Mucosa of descending colon (tissue), 3 donors: ENCODE data around the gene NMNAT3. TPM values are rescaled to one million over a fixed set of nuclear protein-coding genes. Genes with fewer than 3 reads are reported as not detected.
A peak's percentile ranks its signal among the peaks of the same experiment; 100 is the strongest.

Experiments used
- ATAC-seq: fragments of 200-7000 bp; cut with Tn5 transposase; one replicate; pipeline ENCODE4 v1.9.1; 2020; ENCODE audit warnings: mild to moderate bottlenecking, moderate library complexity
- DNase-seq, 3 donors: peaks; one replicate each; pipeline ENCODE4 v3.0.0-alpha.2; 2020
- H3K36me3 ChIP-seq: fragments of 200-600 bp; one replicate; pipeline ENCODE4 v1.8.0; 2021; ENCODE audit warnings: low read depth, mild to moderate bottlenecking
- H3K4me1 ChIP-seq: fragments of 200-600 bp; one replicate; pipeline ENCODE4 v1.8.0; 2021; ENCODE audit warnings: low read depth, mild to moderate bottlenecking
- H3K4me3 ChIP-seq: fragments of 200-600 bp; one replicate; pipeline ENCODE4 v1.8.0; 2021; ENCODE audit warnings: mild to moderate bottlenecking
- H3K9me3 ChIP-seq: fragments of 200-600 bp; one replicate; pipeline ENCODE4 v1.8.0; 2021; ENCODE audit warnings: mild to moderate bottlenecking
- intact Hi-C, 2 donors: fragments of 100-400 bp; cut with DNase I in 1 of 2; cut with micrococcal nuclease in 1 of 2; formaldehyde crosslinking; loops; one replicate each; pipeline versions ENCODE4 v1.11.0 to v1.11.1; 2022; cut with DNase I, micrococcal nuclease
- total RNA-seq, 3 donors: library from RNA; stranded (reverse); fragmentation: NEBNext Ultra II Directional in 2 of 3; extraction: Animal tissue kit (Norgen Biotek cat#: 25700) in 2 of 3; gene quantifications; one replicate each; pipeline versions ENCODE4 v1.2.1 to v1.2.4, GENCODE V29; 2021 to 2023
- TF ChIP-seq, protein P1 (sequence below): fragments of 200-600 bp; IDR thresholded peaks from one replicate; pipeline ENCODE4 v1.8.0; 2022; ENCODE audit warnings: antibody characterized with exemption, mild to moderate bottlenecking
- donor health status: DM: no; HTN: no; CAD: no; lungs with moderate emphysema.
- donor health status: DM: no; HTN: no; CAD: no.
- donor health status: DM: no; HTN: yes; CAD: no.

NMNAT3 gene
- total RNA-seq, 3 donors from 2014 or later: 7.9 to 11.9 (median 10.7) TPM

DNA sequence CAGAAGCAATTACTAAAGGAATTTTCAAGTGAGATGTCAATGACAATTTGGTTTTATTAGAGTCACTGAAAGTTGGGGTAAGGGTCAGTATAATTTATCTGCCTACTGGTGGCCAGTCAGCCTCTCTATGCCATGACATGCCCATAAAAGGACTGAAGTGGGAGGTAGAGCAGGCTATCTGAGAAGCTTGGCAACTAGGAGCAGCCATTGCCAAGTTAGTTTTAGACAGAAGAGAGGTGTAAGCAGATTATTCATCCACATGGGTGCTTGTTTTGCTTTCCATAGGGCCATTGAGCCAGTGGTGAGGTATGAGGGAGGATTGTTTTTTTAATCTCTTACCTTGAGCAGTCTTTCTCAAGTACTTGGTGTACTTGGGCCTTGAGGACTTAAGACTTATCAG is 130.1 kb downstream of the NMNAT3 start:
- H3K9me3 ChIP-seq: no peaks in the 10 kb centered on the region
- ATAC-seq: no peak
- TF ChIP-seq, protein P1, sequence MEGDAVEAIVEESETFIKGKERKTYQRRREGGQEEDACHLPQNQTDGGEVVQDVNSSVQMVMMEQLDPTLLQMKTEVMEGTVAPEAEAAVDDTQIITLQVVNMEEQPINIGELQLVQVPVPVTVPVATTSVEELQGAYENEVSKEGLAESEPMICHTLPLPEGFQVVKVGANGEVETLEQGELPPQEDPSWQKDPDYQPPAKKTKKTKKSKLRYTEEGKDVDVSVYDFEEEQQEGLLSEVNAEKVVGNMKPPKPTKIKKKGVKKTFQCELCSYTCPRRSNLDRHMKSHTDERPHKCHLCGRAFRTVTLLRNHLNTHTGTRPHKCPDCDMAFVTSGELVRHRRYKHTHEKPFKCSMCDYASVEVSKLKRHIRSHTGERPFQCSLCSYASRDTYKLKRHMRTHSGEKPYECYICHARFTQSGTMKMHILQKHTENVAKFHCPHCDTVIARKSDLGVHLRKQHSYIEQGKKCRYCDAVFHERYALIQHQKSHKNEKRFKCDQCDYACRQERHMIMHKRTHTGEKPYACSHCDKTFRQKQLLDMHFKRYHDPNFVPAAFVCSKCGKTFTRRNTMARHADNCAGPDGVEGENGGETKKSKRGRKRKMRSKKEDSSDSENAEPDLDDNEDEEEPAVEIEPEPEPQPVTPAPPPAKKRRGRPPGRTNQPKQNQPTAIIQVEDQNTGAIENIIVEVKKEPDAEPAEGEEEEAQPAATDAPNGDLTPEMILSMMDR: no peak
- no peak overlapping the region for H3K4me3 ChIP-seq
- no peak for DNase-seq
- H3K4me1 ChIP-seq: no peaks in the 10 kb centered on the region
- H3K36me3 ChIP-seq: no peaks in the 10 kb centered on the region
- intact Hi-C loops: no loop called here

DNA sequence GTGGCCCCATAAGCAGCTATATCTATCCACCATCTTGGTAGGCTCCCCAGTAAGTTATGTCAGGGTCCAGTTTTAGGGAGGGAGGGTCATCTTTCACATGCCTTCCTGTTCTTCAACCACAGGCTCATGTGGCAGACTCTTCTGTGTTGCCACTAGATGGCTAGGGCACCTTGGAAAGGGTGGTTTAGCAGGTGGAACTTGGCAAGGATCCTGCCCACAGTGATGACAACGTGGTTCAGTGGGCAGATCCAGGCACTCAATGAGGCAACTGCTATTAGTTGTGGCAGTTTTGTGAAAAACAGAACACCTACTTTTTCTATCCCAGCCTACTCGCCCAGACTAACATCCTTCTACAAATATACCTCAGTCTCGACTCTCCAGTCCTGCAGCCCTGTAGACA is 131.0 kb downstream of the NMNAT3 start:
- DNase-seq: no peak
- intact Hi-C loops: no loop called here
- ATAC-seq: no peak
- H3K36me3 ChIP-seq: no peaks in the 10 kb centered on the region
- H3K9me3 ChIP-seq: no peaks in the 10 kb centered on the region
- no peak overlapping the region for H3K4me3 ChIP-seq
- TF ChIP-seq, protein P1: no peak
- H3K4me1 ChIP-seq: no peaks in the 10 kb centered on the region

DNA sequence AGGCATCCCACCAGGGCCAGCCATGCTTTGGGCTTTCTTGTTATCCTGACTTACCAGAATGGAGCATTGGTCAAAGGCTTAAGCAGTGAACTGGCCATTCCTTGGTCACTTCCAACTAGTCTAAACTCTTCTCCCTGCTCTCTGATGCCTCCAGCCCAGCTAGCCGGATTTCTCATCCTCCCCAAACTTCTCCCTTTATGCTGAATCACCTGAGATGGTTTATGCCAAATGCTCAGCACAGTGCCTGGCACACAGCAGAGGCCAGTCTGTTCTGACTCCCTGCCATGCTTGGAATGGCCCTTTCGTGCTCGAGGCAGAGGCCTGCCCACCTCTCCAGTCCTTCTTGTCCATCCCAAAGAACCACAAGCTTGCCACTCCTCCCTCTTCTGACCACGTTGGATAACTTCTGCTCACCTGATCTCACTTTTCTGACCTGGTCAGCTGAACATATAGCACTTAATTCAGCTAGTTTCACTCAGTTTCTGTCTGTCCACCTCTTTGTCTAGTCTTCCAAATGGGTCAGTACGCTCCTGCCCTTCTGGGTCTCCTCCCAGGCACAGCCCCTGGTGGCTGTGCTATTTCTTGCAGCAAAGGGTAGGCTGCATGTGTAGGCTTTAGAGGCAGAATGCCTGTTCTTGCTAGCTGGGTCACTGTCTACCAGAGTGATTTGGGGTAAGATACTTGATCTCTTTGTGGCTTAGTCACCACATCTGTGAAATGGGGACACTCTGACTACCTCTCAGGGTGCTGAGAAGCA is 136.1 kb downstream of the NMNAT3 start:
- no peak overlapping the region for H3K4me3 ChIP-seq
- no peak for ATAC-seq

DNA sequence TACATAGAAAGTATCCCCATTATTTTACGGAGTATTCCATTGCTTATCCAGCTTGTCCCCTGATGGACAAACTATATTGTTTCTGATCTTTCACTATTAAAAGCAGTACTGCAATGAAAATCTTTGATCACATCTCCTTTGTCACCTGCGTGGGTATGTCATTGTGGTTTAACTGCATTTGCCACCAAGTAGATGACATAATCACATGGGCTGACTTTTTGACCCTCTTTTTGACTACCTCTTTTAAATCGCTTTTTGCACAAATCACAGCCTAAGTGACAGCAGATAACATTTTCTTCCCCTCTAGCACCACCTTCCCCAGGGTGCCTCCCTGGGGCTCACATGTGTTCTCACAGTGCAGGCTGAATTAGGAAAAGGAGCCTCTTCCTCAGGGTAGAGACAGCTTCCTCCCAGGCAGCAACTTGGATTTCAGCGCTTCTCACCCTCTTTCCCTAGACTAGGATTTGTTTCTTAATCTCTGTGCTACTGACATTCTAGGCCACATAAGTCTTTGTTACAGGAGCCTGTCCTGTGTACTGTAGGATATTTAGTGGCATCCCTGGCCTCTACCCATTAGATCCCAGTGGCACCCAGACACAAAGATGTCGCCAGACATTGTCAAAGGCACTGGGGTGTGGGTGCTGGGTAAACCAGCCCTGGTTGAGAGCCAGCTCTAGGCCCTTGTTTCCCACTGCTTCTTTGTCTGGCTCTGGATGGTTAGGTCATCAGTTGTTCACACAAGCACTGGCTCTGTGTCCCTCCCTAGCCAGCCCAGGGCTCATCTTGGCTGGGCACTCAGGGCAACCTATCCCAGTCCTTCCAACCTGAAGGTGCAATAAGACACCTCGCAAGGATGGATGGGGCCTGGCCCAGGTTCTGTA is 136.9 kb downstream of the NMNAT3 start:
- TF ChIP-seq, protein P1: no peak
- ATAC-seq (no peak), DNase-seq (no peak)
- Histone ChIP-seq H3K4me1 (peaks cover 8% of the 10 kb centered on the region), H3K36me3 (no peaks in the 10 kb centered on the region), H3K9me3 (no peaks in the 10 kb centered on the region), H3K4me3 (no peak overlapping the region)
- intact Hi-C loops: no loop called here

More for the DNA sequence above, 136.1 kb downstream of the NMNAT3 start:
- Histone ChIP-seq H3K4me1 (peaks cover 4% of the 10 kb centered on the region), H3K36me3 (no peaks in the 10 kb centered on the region), H3K9me3 (no peaks in the 10 kb centered on the region)
- no peak for DNase-seq
- intact Hi-C loops: no loop called here
- TF ChIP-seq, protein P1: no peak

DNA sequence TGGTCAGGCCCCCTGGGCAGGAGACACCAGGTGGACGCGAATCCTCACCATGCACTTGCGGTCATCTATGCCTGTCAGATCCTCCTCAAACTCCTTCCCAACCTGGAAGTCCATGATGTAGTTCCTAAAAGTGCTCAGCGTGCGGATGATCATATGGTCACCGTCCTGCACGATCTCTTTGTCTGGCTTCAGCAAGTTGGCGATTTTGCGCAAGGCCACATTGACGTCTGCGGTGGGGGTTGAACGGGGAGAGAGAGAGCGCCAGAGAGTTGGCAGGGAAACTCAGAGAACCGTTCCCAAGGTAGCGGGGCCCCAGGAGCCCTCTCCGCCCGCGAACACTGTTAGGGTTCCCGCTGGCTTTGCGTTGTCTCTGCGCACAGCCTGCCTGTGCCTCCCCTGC is 139.0 kb downstream of the NMNAT3 start:
- intact Hi-C loops: no loop called here
- H3K36me3 ChIP-seq: no peaks in the 10 kb centered on the region
- peaks cover 23% of the 10 kb centered on the region for H3K4me1 ChIP-seq
- no peak for ATAC-seq
- H3K9me3 ChIP-seq: no peaks in the 10 kb centered on the region
- TF ChIP-seq, protein P1: no peak
- H3K4me3 ChIP-seq: no peak overlapping the region
- DNase-seq: peak in 2 of 3 donors; percentile 29 to 32
